Measurements from ENCODE around the gene GRIK3. TPM values are rescaled to one million over a fixed set of nuclear protein-coding genes. Genes with fewer than 3 reads are reported as not detected.

The GRIK3 gene
- total RNA-seq, 1 experiment from 2014 or later = not detected

DNA sequence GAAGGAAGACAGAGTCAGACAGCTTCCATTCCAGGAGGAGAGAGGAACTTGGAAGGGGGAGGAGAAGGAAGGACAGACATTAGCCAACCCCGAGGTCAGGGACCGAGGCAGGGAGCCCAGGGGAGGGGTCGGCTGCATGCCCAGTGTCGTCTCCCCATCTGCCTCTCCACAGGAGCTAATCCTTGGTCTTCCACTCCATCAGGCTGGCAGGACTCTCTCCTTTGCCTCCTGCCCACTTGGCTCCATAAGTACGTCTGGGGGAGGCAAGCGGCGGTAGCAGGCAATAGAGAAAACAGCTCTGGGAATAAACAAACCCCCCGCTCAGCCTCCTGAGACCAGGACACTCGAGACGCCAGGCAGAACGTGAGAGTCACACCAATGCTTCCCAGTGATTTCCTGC lies 71.3 kb downstream of the GRIK3 start:
- Histone ChIP-seq H3K4me3 (ENCODE audit: low read length) (no peak overlapping the region), H3K27me3 (ENCODE audit: low read length) (no peaks in the 10 kb centered on the region), H3K36me3 (ENCODE audit: insufficient read depth, low read length) (no peaks in the 10 kb centered on the region), H3K9me2 (replicated peaks; ENCODE audit: insufficient read depth, low read length) (no peaks in the 10 kb centered on the region), H3K9me3 (ENCODE audit: low read length) (no peaks in the 10 kb centered on the region), H4K20me1 (ENCODE audit: insufficient read depth, low read depth, low read length) (0 out of 2 replicates have a peak, but pooled peaks cover 5% of the 10 kb centered on the region), H3K9ac (ENCODE audit: low read length) (no peak overlapping the region), H2AFZ (ENCODE audit: low read length) (no peak overlapping the region), H3K79me2 (ENCODE audit: low read length) (no peaks in the 10 kb centered on the region), H3K27ac (ENCODE audit: low read length) (no peak overlapping the region), H3K4me2 (ENCODE audit: low read depth, low read length, poor library complexity, severe bottlenecking) (no peak overlapping the region), H3K4me1 (ENCODE audit: low read length) (no peaks in the 10 kb centered on the region)
- DNase-seq = no peak

GRCh38 chr1:36961062-36961615 lies 73.2 kb downstream of the GRIK3 start:
- Histone ChIP-seq H3K36me3 (ENCODE audit: insufficient read depth, low read length) (no peaks in the 10 kb centered on the region), H3K9ac (ENCODE audit: low read length) (no peak overlapping the region), H3K4me1 (ENCODE audit: low read length) (no peaks in the 10 kb centered on the region; the same call in 1 of the 2 replicates), H3K9me2 (replicated peaks; ENCODE audit: insufficient read depth, low read length) (no peaks in the 10 kb centered on the region), H3K27ac (ENCODE audit: low read length) (no peak overlapping the region), H2AFZ (ENCODE audit: low read length) (no peak overlapping the region), H3K4me2 (ENCODE audit: low read depth, low read length, poor library complexity, severe bottlenecking) (no peak overlapping the region), H4K20me1 (ENCODE audit: insufficient read depth, low read depth, low read length) (0 out of 2 replicates have a peak, but pooled peaks cover 5% of the 10 kb centered on the region), H3K79me2 (ENCODE audit: low read length) (no peaks in the 10 kb centered on the region), H3K27me3 (ENCODE audit: low read length) (no peaks in the 10 kb centered on the region), H3K4me3 (ENCODE audit: low read length) (no peak overlapping the region), H3K9me3 (ENCODE audit: low read length) (no peaks in the 10 kb centered on the region)
- DNase-seq = no peak

GRCh38 chr1:36956570-36956969 lies 77.7 kb downstream of the GRIK3 start:
- Histone ChIP-seq H4K20me1 (ENCODE audit: insufficient read depth, low read depth, low read length) (no peaks in the 10 kb centered on the region; the same call in 1 of the 2 replicates), H3K9me2 (replicated peaks; ENCODE audit: insufficient read depth, low read length) (no peaks in the 10 kb centered on the region), H3K9me3 (ENCODE audit: low read length) (no peaks in the 10 kb centered on the region), H3K36me3 (ENCODE audit: insufficient read depth, low read length) (no peaks in the 10 kb centered on the region), H3K27me3 (ENCODE audit: low read length) (no peaks in the 10 kb centered on the region), H2AFZ (ENCODE audit: low read length) (no peak overlapping the region), H3K9ac (ENCODE audit: low read length) (no peak overlapping the region), H3K4me2 (ENCODE audit: low read depth, low read length, poor library complexity, severe bottlenecking) (no peak overlapping the region), H3K79me2 (ENCODE audit: low read length) (no peaks in the 10 kb centered on the region), H3K4me1 (ENCODE audit: low read length) (no peaks in the 10 kb centered on the region; the same call in 1 of the 2 replicates), H3K4me3 (ENCODE audit: low read length) (no peak overlapping the region), H3K27ac (ENCODE audit: low read length) (no peak overlapping the region)
- DNase-seq = no peak

- Histone ChIP-seq H4K20me1 (ENCODE audit: insufficient read depth, low read depth, low read length) (no peaks in the 10 kb centered on the region; the same call in 1 of the 2 replicates), H3K4me1 (ENCODE audit: low read length) (peaks cover 10% of the 10 kb centered on the region), H3K27me3 (ENCODE audit: low read length) (no peaks in the 10 kb centered on the region), H3K4me2 (ENCODE audit: low read depth, low read length, poor library complexity, severe bottlenecking) (no peak overlapping the region), H2AFZ (ENCODE audit: low read length) (no peak overlapping the region), H3K9me3 (ENCODE audit: low read length) (no peaks in the 10 kb centered on the region), H3K27ac (ENCODE audit: low read length) (no peak overlapping the region), H3K36me3 (ENCODE audit: insufficient read depth, low read length) (no peaks in the 10 kb centered on the region), H3K9ac (ENCODE audit: low read length) (no peak overlapping the region), H3K4me3 (ENCODE audit: low read length) (no peak overlapping the region), H3K9me2 (replicated peaks; ENCODE audit: insufficient read depth, low read length) (no peaks in the 10 kb centered on the region), H3K79me2 (ENCODE audit: low read length) (no peaks in the 10 kb centered on the region)
- no peak for DNase-seq
Measured at GRCh38 chr1:36955016-36955415, 79.3 kb downstream of the GRIK3 start.

- Histone ChIP-seq H3K9me3 (ENCODE audit: low read length) (no peaks in the 10 kb centered on the region), H3K4me2 (ENCODE audit: low read depth, low read length, poor library complexity, severe bottlenecking) (no peak overlapping the region), H3K36me3 (ENCODE audit: insufficient read depth, low read length) (no peaks in the 10 kb centered on the region), H4K20me1 (ENCODE audit: insufficient read depth, low read depth, low read length) (no peaks in the 10 kb centered on the region; the same call in 1 of the 2 replicates), H3K79me2 (ENCODE audit: low read length) (no peaks in the 10 kb centered on the region), H3K9ac (ENCODE audit: low read length) (no peak overlapping the region), H3K4me1 (ENCODE audit: low read length) (peaks cover 10% of the 10 kb centered on the region), H2AFZ (ENCODE audit: low read length) (no peak overlapping the region), H3K27ac (ENCODE audit: low read length) (no peak overlapping the region), H3K27me3 (ENCODE audit: low read length) (no peaks in the 10 kb centered on the region), H3K4me3 (ENCODE audit: low read length) (no peak overlapping the region), H3K9me2 (replicated peaks; ENCODE audit: insufficient read depth, low read length) (no peaks in the 10 kb centered on the region)
- no peak for DNase-seq
Measured at GRCh38 chr1:36953061-36953460, 81.3 kb downstream of the GRIK3 start.

- DNase-seq = no peak
- Histone ChIP-seq H3K9me3 (ENCODE audit: low read length) (no peaks in the 10 kb centered on the region), H3K27ac (ENCODE audit: low read length) (no peak overlapping the region), H3K9me2 (replicated peaks; ENCODE audit: insufficient read depth, low read length) (no peaks in the 10 kb centered on the region), H3K4me1 (ENCODE audit: low read length) (peaks cover 10% of the 10 kb centered on the region), H3K4me2 (ENCODE audit: low read depth, low read length, poor library complexity, severe bottlenecking) (no peak overlapping the region), H3K9ac (ENCODE audit: low read length) (no peak overlapping the region), H3K4me3 (ENCODE audit: low read length) (no peak overlapping the region), H4K20me1 (ENCODE audit: insufficient read depth, low read depth, low read length) (no peaks in the 10 kb centered on the region; the same call in 1 of the 2 replicates), H2AFZ (ENCODE audit: low read length) (no peak overlapping the region), H3K36me3 (ENCODE audit: insufficient read depth, low read length) (no peaks in the 10 kb centered on the region), H3K27me3 (ENCODE audit: low read length) (no peaks in the 10 kb centered on the region), H3K79me2 (ENCODE audit: low read length) (no peaks in the 10 kb centered on the region)
Measured at GRCh38 chr1:36951761-36952160, 82.6 kb downstream of the GRIK3 start.

DNA sequence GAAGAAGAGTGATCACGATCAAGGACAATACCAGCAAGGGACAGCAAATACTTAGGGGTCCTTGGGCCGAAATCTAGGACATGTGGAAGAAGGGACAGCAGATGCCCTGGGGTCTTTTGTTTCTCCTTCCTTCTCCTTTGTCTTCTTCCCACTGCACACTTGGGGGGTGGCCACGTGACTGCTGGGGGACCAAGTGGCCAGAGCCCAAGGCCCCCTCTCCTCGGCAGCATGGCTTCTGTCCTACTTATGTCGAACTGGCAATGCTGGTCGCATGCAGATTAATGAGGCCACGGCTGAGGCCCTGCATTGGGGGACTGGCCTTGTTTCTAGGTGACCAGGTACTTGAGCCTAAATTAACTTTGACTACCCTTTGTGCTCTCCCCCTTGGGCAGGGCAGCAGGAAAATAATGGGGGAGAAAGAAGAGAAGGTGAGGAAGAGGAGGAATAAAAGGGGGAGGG lies 83.0 kb downstream of the GRIK3 start:
- H2AFZ ChIP-seq (ENCODE audit: low read length) = no peak overlapping the region
- peaks cover 10% of the 10 kb centered on the region for H3K4me1 ChIP-seq (ENCODE audit: low read length)
- no peaks in the 10 kb centered on the region for H3K27me3 ChIP-seq (ENCODE audit: low read length)
- no peak for DNase-seq
- no peak overlapping the region for H3K9ac ChIP-seq (ENCODE audit: low read length)
- no peaks in the 10 kb centered on the region for H3K9me2 ChIP-seq (replicated peaks; ENCODE audit: insufficient read depth, low read length)
- no peak overlapping the region for H3K4me3 ChIP-seq (ENCODE audit: low read length)
- H4K20me1 ChIP-seq (ENCODE audit: insufficient read depth, low read depth, low read length) = no peaks in the 10 kb centered on the region; the same call in 1 of the 2 replicates
- H3K27ac ChIP-seq (ENCODE audit: low read length) = no peak overlapping the region
- no peaks in the 10 kb centered on the region for H3K79me2 ChIP-seq (ENCODE audit: low read length)
- H3K9me3 ChIP-seq (ENCODE audit: low read length) = no peaks in the 10 kb centered on the region
- no peak overlapping the region for H3K4me2 ChIP-seq (ENCODE audit: low read depth, low read length, poor library complexity, severe bottlenecking)
- H3K36me3 ChIP-seq (ENCODE audit: insufficient read depth, low read length) = no peaks in the 10 kb centered on the region

GRCh38 chr1:36950604-36951291 lies 83.6 kb downstream of the GRIK3 start:
- Histone ChIP-seq H3K4me2 (ENCODE audit: low read depth, low read length, poor library complexity, severe bottlenecking) (no peak overlapping the region), H3K9me3 (ENCODE audit: low read length) (no peaks in the 10 kb centered on the region), H3K79me2 (ENCODE audit: low read length) (no peaks in the 10 kb centered on the region), H3K9me2 (replicated peaks; ENCODE audit: insufficient read depth, low read length) (no peaks in the 10 kb centered on the region), H3K36me3 (ENCODE audit: insufficient read depth, low read length) (no peaks in the 10 kb centered on the region), H3K27ac (ENCODE audit: low read length) (no peak overlapping the region), H3K4me3 (ENCODE audit: low read length) (no peak overlapping the region), H2AFZ (ENCODE audit: low read length) (no peak overlapping the region), H3K27me3 (ENCODE audit: low read length) (no peaks in the 10 kb centered on the region), H3K4me1 (ENCODE audit: low read length) (peaks cover 10% of the 10 kb centered on the region), H3K9ac (ENCODE audit: low read length) (no peak overlapping the region), H4K20me1 (ENCODE audit: insufficient read depth, low read depth, low read length) (no peaks in the 10 kb centered on the region; the same call in 1 of the 2 replicates)
- DNase-seq = no peak
